Stimulated activated CD4-positive, alpha-beta T cell treated with anti-CD3 and anti-CD28 coated beads, Interleukin-12 subunit alpha, Interleukin-12 subunit beta, amount 100 ng/mL, for 24 hours (primary cell): ENCODE results near the gene MSANTD1.

Experiments used
- DNase-seq, 2 experiments: peaks; one replicate each; pipeline ENCODE4 v3.0.0-alpha.2; 2020; ENCODE audit warnings: low read depth in 2 of 2

MSANTD1 gene

DNA sequence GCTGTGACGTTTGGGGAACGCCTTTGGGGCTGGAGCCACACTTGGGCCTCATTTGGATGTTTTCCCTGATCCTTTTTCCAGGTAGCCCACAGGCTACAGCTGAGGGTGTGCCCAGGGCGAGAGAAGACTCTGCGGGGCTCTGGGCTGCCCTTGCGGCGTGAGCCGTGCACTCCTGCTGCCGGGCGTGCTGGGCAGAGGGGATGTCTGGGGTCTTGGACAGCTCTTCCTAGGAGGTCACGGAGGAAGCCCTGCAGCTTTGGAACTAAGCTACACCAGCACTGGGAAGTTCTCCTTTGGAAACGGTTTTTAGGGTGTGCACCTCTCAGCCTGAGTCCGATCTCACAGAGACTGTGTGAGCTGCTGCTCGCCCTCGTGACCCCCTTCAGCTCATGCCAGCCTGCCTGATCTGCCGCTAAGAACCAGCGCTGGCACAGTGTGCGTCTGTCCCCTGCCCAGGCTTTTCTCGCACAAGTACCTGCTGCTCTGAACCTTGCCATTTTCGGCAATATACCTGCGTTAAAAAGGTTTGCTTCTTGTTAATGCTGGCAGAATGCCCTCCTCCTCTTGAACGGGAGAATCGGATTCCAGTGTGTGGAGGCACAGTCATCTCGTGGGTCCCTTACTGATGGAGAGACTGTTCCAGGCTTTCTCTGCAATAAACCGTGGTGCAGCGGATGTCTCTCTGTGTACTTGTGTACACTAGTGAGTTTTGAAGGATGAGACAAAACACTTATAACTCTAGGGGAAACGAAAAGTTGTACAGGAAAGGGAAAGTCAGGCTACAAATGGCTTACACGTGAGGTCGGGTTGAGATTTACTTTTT lies 14.3 kb downstream of the MSANTD1 start:
- DNase-seq: no peak

DNA sequence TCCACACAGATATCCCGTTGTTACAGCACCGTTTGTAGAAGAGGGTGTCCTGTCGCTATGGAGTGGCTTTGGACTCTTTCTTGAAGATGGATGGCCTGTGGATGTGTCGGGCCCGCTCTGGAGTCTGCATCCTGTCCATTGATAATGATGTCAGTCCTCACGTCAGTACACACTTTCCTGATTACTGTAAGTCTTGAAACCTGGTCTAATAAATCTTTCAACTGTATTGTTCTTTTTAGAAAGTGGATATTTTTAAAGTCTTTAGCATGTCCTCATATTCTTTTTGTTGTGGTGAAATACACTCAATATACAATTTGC lies 14.9 kb downstream of the MSANTD1 start:
- DNase-seq: no peak

DNA sequence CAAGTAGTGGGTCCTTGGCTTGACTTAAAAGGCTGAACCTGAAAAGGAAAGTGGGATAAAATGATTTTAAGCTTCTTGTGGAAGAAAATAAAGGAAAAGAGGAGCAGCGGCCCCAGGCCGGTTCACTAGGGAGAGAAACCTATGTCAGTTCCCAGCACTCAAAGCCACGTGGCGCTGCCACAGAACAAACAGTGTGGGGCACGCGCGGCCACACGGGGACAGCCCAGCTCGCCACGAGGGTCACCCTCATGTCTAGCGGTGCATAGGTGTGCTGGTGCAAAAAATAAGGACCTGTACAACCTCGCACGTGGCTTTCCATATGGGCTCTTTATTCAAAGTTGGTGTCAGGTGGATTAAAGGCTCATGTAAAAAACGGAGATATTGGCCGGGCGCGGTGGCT lies 17.1 kb downstream of the MSANTD1 start:
- DNase-seq: no peak

DNA sequence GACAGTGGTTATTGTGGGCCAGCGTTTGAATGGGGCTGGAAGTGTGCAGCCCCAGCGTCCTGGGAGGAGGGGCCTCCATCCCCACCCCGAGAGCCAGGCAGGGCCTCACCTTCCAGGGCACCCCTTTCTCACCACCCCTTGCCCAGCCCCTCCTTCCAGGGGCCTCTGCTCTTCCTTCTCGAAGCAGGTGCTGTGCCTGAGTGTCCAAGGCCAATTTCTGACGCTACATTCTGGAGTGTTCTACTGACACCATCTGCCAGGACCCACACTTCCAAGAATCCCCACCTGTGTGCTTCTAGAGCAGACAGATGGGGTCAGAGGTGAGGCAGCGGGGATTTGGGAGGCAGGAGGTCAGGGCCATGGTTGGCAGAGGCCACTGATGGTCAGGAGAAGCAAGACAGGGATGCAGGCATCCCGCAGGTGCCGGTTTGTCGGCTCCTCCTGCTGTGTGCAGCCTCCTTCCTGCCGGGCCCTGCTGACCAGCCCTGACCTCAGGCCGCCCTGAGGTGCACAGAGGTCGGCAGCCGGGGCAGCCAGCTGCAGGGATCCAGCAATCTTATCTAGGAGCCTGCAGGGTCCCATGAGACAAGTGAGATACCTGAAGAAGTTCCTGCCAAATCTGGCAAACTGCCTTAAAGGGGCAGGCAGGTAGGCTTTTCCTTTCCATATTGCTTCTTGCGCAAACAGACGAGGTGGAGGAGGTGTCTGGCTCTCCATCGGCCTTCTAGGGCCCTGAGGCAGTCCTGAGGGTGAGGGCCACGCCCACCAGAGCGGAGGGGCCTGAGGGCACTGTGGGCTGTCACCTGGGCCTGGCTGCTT lies 18.8 kb downstream of the MSANTD1 start:
- DNase-seq: no peak

DNA sequence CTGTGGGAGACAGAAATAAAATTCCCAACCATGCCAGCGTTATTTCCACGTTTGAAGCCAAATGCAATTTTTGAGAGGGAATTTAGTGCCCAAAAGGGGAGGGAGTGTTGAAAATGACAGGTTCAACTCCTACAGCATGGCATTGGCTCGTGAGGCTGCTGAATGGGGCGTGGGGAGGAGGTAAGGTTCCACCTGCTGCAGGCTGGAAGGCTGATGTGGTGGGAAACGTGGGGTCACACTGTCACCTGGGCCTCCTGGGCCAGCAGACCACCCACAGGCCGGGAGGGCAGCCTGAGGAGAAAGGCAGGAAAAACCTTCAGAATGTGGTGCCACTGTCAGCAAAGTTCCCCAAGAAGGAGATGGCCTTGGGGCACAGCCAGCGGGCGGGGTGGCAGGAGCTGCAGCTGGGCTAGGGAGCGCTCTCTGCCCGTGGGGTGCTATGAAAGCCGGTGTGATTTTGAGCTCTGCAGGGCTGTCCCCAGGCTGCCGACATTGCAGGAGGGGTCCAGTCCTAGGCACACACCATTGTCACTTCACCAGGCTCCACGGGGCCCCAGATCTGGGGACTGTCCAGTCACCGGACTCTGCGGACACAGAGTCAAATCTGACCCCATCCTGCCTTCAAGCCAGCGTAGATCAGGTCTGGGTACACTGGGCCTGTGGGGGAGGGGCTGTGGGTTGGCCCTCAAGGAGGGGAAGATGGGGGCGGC lies 19.6 kb downstream of the MSANTD1 start:
- no peak for DNase-seq

DNA sequence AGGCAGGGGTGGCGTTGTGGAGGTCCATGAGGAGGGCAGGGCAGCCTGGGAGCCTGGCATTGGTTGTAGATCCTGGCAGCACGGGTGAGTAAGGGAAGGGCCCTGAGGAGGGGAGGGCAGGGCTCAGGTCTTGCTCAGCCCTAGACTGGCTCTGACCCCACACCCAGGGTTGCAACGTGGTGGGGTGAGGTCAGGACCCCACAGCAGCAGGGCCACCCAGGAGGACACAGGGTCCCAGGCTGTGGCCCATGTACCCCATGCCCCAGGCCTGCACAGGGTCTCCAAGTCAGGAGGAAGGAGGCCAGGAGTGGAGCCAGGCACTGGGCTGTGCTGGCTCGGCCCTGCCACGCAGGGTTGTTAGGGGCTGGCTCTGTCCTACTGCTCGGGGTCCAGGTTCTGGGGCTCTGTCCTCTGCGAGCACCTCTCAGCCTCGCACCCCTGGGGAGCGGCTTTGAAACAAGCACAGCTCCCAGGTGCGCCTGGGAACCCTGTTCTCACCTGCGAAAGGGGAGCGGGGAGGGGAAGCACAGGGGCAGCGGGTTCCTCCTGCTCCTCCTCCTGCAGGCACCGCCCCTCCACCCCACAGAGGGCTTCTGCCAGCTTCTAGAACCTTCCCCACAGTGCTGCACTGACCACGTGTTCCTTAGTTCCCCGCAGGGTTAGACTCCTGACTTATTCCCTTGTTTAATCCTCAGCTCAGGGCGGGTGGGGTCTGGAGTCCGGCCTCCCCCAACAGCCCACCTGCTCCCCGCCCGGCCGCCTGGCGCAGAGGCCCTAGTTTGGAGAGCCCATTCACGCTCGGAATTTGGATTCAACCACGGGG lies 20.4 kb downstream of the MSANTD1 start:
- DNase-seq: no peak

DNA sequence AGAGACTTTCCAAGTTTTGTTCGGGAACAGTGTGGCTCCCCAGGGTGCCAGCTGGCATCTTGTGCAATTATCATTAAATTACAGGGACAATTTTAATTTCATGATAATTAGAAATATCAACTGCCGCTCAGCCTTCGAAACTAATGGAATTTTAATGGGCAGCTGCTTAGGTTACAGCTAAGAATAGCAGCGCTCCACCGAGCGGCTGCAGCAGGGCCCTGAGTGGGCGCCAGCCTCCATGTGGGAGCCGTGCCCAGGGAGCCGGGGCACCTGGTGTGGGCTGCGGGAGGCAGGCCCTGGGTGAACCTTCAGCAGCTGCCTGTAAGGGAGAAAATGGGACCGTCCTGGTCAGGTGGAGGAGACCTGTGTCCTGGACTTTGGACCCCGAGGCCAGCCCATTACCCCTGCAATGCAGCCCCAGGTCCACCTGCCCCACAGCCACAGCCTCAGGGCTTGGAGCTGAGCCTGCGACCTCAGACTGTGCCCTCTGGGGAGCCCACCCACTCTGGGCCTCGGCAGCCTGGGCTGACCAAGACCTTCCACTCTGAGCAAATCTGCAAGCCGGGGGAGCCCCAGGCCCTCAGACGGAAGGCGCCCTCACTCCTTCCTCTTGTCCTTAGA lies 21.1 kb downstream of the MSANTD1 start:
- DNase-seq: no peak

DNA sequence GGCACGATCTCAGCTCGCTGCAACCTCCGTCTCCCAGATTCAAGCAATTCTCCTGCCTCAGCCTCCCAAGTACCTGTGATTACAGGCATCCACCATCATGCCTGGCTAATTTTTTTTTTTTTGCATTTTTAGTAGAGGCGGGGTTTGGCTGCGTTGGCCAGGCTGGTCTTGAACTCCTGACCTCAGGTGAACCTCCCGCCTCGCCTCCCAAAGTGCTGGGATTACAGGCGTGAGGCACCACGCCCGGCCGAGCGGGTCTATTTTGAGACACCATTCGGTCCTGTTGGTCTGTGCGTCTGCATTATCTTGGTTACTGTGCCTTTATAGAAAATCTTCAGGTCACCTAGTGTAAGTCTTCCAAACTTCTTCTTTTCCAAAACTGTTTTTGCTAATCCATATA lies 22.2 kb downstream of the MSANTD1 start:
- no peak for DNase-seq

DNA sequence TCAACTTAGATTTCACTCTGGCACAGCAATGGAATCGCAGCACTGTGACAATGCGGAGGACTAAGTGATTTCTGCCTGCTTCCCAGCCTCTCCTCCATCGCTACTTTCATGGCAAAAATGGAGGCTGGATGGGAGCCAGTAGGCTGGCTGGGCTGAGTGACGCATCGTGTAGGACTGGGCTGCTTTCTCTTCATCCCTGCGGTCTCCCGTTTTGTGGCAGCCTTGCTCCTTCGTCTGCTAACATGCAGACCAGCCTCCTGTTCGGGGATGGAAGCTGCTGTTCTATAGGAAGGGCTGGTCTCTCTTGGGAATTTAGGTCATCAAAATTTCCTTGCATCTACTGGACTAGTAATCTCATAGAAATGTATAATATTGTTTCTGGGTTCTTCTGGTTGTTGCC lies 28.0 kb downstream of the MSANTD1 start:
- no peak for DNase-seq

DNA sequence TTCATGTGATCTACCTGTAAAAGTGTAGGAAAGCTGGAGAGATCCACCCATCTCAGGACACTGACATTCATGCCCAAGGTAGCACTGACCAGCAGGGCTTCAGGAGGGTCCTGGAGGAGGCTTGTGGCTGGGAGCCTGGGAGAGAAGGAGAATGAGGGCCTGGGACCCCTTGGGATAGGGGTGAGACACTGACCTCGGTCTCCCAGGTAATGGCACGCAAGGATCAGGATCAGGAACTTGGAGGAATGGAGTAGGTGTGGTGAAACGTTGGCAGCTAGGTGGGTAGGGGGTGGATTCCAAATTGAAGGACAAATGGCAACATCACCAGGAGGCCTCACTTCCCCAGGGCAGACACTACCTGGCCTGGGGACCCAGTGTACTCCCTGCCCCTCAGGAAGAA lies 31.5 kb downstream of the MSANTD1 start:
- no peak for DNase-seq

DNA sequence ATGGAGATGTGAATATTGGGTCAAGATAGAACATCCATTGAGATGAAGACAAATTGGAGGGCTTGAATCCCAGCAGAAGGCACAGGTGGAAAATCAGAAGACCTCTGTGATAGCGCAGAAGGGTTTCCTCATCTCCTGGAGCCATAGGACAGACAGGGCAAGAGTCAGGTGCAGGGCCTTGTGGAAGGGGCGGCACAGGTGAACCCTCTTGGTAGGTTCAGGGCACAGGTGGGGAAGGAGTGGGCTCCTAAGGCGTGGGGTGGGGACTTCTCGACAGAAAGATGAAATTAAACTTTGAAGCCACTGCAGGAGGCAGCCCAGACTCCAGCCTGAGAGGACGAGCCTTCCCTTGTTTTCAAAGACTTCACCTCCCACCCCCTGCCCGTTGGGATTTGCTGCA lies 34.5 kb downstream of the MSANTD1 start:
- DNase-seq: no peak

DNA sequence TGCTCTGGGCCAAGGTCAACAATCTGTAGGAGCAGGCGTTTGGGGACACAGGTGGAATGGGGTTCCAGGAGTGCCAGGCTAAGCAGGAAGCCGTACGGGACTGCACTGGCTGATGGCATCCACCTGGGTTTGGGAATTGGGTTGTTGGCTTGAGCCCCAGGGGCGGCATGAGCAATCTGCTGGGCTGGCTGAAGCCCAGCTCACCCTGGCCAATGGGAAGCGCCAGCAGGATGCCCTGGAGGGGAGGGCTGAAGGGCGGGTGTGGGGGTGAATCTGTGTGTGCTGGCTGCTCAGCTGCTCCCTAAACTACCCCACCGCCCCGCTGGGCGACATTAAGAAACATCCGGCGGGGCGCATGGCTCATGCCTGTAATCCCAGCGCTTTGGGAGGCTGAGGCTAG lies 35.0 kb downstream of the MSANTD1 start:
- no peak for DNase-seq

DNA sequence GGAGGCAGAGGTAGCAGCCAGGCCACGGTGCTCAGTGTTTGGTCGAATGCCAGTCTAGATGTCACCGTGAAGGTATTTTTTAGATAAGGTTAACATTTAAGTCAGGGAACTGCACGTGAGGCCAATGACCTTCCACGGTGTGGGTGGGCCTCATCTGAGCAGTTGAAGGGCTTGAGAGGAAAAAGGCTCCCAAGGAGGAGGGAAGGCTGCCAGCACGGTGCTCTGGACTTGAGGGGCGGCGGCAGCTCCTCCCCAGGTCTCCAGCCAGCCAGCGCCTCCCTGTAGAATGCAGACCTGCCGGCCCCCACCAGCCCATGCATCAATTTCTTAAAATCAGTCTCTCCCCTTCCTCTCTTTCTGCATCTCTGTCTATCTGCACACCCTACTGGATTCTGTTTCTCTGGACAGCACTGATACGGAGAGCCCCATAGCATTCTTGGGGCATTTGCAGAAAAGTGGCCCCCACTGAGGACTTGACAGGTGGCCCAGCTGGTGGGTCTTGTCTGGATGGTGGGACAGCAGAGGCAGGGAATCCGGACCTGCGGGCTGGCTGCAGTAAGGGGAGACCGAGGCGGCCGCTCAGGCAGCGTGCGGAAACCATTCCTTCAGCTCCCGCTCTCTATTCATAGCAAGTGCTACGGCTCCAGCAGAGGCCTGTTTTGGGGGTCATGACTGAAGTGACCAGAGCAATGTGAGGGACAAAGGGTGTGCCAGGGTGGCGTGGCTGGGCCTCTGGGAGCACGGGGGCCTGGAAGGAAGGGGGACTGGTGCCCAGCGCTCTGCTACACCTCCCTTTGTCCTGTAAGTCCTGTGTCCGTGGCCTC lies 36.0 kb downstream of the MSANTD1 start:
- DNase-seq: no peak

DNA sequence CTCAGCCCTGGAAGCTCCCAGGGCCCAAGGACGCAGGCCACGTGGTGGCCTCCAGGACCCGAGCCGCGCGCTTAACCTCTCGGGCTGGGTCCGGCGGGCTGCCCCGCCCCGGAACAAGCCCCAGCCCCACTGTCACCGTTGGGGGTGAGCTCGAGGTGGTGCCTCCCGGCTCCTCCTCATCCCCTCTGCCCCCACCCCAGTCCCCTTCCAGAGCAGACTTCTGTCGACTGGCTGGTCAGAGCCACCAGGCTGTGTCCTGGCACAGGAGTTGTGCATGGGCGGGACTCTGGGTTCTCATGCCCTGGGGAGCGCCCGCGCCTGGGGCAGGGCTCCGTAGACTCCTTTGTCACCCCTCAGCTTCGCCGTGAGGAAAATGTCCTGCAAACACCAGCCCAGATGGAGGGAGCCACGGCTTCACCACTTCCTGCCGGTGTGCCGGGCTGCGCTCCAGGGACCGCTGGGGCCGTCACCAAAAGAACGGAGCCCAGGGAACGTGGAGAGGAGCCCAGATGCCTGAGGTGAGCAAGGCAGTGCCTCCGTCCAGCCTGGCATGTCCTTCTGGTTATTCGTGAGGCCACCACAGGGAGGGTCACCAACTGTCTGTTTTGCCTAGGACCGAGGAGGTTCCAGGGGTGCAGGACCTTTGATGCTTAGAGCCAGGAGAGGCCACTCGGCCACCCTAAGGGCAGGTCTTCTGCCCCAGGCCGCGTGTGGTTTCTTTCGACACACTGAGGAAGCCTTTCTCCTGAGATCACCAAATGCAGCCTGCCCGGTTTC lies 36.8 kb downstream of the MSANTD1 start:
- no peak for DNase-seq

DNA sequence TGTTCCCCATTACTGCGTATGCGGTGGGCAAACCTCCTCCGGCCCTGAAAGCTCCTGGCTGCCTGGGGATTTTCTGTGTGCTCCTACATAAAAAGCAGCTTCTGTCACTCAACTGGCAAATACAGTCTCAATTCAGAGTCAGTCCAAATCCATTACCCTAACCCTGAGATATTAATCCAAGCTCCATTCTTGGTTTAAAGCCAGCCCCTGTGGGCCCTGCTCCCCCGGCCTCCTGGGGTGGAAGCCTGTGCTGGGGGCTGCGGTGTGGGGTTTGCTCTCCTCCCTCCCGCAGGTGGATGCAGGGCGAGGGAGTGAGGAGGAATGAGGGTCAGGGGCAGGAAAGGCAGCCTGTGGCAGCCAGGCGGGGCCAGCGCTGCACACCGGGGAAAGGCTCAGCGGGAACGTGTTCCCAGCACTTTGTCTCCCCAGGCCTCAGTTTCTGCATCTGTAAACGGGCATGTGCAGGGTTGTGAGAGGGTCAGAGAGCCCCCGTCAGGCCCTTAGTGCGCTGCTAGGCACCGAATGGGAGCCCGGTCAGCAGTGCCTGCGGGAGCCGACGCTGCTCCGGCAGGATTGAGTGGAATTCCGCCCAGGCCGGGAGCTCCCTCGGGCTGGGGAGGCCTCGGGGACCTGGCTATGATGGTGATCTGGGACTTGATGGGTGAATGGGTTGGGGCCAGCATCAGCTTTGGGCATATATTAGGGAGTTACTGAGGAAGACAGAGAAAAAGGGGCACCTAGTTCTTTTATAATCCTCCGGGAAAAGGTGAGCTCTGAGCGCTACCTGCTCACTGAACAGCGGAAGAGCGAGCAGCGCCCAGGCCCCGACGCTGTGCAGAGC lies 37.6 kb downstream of the MSANTD1 start:
- DNase-seq: no peak

DNA sequence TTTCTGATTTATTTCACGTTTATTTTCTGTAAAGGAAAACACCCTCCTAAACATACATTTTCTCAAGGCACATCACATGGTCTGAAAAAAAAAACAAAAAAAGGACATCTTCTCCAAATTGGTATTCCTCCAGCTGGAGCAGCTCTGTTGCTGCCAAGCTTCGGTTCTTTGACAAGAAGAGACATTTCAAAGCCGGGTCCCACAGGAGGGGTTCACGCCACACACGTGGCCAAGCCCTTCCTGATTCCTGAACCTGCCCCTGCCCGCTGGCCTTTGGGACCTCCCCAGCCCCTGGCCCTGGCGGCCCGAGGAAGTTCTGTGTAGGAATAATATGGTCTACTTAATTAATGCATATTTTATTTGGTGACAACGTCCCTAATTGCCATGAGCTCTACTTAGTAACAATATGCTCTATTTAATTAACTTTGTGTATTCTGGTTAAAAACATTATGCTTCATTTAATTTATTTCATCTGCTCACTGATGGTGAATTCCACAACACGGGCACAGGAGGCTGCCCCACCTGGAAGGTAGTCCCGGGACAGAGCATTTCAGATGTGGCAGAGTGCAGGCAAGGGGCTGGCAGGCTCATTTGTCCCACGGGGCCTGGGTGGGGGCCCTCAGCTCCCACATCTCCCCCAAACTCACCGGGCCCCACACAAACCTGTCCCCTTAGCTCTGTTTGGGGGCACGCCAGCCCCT lies 38.5 kb downstream of the MSANTD1 start:
- no peak for DNase-seq

DNA sequence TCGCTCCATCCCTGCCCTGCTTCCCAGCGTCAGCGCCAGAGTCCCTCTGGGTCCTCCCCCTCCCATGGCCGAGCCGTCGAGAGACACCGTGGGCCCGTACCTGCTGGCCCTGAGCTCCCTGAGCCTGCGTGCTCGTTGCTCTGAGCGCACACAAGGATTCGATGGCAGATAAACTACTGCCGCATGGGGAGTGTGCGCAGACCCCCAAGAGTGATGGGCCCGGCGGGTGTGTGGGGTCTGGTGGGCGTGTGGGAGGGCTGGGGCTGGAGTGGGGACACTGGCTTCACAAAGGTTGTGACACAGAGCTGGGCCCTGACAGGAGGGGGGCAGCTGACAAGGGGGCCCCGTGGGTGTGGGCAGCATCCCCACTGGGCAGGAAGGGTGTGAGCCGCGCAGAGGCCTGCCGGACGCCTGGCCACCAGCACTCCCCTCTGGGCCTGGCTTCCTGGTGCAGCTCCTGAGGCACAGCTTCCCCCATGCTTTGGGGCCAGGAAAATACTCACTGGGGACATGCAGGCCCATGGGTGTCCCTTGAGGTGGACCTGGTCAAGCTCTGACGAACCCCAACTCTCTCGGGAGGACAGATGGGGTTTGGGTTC lies 39.1 kb downstream of the MSANTD1 start:
- no peak for DNase-seq
